HUDEP-2 (cell line): ENCODE data around the gene ERH.

Experiments used
- DNase-seq, 76 experiments: peaks; one replicate each; lab custom pipeline; 2025; ENCODE audit not compliant: unreplicated experiment in 76 of 76; lab: John Stamatoyannopoulos, UW

ERH gene

GRCh38 chr14:69358233-69358963, 39.7 kb downstream of the ERH start:
- DNase-seq: no peak

GRCh38 chr14:69357544-69358200, 40.4 kb downstream of the ERH start:
- no peak for DNase-seq

GRCh38 chr14:69356903-69357543, 41.1 kb downstream of the ERH start:
- no peak for DNase-seq

- DNase-seq: no peak
These were observed 42.4 kb downstream of the ERH start for GRCh38 chr14:69355607-69356281.

- no peak for DNase-seq
These were observed 42.9 kb downstream of the ERH start for GRCh38 chr14:69355154-69355597.

- peak in 1 of 76 experiments; percentile 1 for DNase-seq
These were observed 43.5 kb downstream of the ERH start for GRCh38 chr14:69354383-69355153.

- DNase-seq: no peak
These were observed 44.9 kb downstream of the ERH start for GRCh38 chr14:69353168-69353567.

GRCh38 chr14:69351911-69352310, 46.2 kb downstream of the ERH start:
- no peak for DNase-seq

GRCh38 chr14:69351385-69351784, 46.7 kb downstream of the ERH start:
- no peak for DNase-seq

GRCh38 chr14:69350892-69351291, 47.2 kb downstream of the ERH start:
- no peak for DNase-seq

GRCh38 chr14:69349091-69349777, 48.9 kb downstream of the ERH start:
- DNase-seq: no peak

- peak in 15 of 76 experiments; percentile 3 to 24 (median 10) for DNase-seq
These were observed 51.4 kb downstream of the ERH start for GRCh38 chr14:69346710-69347109.

GRCh38 chr14:69345402-69345801, 52.7 kb downstream of the ERH start:
- DNase-seq: no peak

GRCh38 chr14:69344171-69344570, 53.9 kb downstream of the ERH start:
- no peak for DNase-seq

GRCh38 chr14:69342928-69343525, 55.1 kb downstream of the ERH start:
- peak in 6 of 76 experiments; percentile 2 to 22 (median 10) for DNase-seq

- DNase-seq: no peak
These were observed 58.7 kb downstream of the ERH start for GRCh38 chr14:69339426-69339825.

- no peak for DNase-seq
These were observed 60.1 kb downstream of the ERH start for GRCh38 chr14:69337984-69338383.

- no peak for DNase-seq
These were observed 62.7 kb downstream of the ERH start for GRCh38 chr14:69335371-69335771.

- no peak for DNase-seq
These were observed 63.5 kb downstream of the ERH start for GRCh38 chr14:69334576-69334975.
